Measurements from ENCODE around the gene SH2D7. TPM values are rescaled to one million over a fixed set of nuclear protein-coding genes. Genes with fewer than 3 reads are reported as not detected.

Gene SH2D7
- polyA plus RNA-seq, 1 donor (not counting 4 experiments of a cell fraction or from before 2014, with no cell fraction given), result not detected

DNA sequence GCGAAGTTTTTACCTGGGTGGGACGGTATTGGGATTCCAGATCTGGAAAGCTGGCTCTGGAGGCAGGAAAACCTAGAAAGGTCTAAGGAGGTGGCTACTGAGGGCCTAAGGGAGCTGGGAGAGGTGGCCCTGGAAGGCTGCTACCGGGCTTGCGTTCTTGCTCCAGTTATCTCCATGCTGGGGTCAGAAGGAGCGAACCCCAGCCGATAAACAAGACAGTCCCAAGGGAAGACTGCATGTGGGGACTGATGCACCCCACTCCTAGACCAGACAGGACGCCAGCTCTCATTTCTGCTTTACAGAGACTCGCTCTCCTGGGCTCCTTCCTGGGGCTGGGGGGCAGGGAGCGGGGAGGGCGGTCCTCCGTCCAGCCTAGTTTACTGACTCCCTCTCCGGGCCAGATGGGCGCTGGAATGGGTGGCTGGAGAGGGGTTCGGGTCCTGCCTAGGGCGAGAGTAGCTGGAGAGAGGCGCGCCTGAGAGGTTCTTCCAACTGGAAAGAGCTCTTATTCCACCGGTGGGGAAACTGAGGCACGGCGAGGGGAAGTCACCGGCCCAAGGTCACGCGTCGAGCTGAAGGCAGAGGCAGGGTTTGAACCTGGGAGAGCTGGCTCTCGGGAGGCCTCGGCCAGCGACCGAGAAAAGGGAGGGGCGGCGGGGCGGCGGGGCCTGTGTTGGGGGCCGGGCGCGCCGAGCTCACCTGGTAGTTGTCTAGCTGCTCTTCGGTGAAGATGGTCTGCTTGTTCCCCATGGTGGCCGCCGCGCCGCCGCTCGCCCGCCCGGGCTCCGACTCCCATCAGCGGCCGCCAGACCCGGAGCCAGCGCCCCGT lies 38.3 kb downstream of the SH2D7 start:
- H3K4me3 ChIP-seq (ENCODE audit: control insufficient read depth in 2 of 3, extremely low read depth in 1 of 3, insufficient read depth in 2 of 3, low read depth in 1 of 3, low read length in 3 of 3), result peak overlapping the region; percentile 48 to 75 (median 66)
- no peaks in the 10 kb centered on the region for H3K36me3 ChIP-seq (ENCODE audit: control insufficient read depth in 2 of 2, extremely low read depth in 1 of 2, insufficient read depth in 2 of 2, low read length in 2 of 2)
- H3K9ac ChIP-seq (ENCODE audit: control insufficient read depth, extremely low read depth, insufficient read depth, low read length), result peak overlapping the region; percentile 79
- no peak overlapping the region for H2AFZ ChIP-seq (ENCODE audit: control insufficient read depth, low read length)
- DNase-seq (ENCODE audit: low read depth, low spot score), result no peak
- H3K27me3 ChIP-seq (ENCODE audit: control insufficient read depth, extremely low read depth, insufficient read depth, low read length), result no peaks in the 10 kb centered on the region
- no peaks in the 10 kb centered on the region for H3K79me2 ChIP-seq (ENCODE audit: control insufficient read depth, insufficient read depth, low read length)
- peaks cover 33% of the 10 kb centered on the region for H3K4me1 ChIP-seq (ENCODE audit: control insufficient read depth, extremely low read depth, insufficient read depth, low read length)
- no peak overlapping the region for H3K27ac ChIP-seq (ENCODE audit: control insufficient read depth, insufficient read depth, low read length)
- H4K20me1 ChIP-seq (ENCODE audit: control insufficient read depth, extremely low read depth, insufficient read depth, low read length), result no peaks in the 10 kb centered on the region
- FAIRE-seq, result no peak
- dilution Hi-C loops (cut with MboI; ENCODE audit: extremely low pct_ligation_motif_present, low sequenced_read_pairs), result no loop called here
- no peaks in the 10 kb centered on the region for H3K9me3 ChIP-seq (ENCODE audit: control insufficient read depth, low read depth, low read length)
- peak overlapping the region; percentile 72 for H3K4me2 ChIP-seq (ENCODE audit: control insufficient read depth, extremely low read depth, insufficient read depth, low read depth, low read length)
- no peak for TF ChIP-seq EZH2 (IDR thresholded peaks at IDR 0.05; ENCODE audit: low read length)
- TF ChIP-seq, protein P1, sequence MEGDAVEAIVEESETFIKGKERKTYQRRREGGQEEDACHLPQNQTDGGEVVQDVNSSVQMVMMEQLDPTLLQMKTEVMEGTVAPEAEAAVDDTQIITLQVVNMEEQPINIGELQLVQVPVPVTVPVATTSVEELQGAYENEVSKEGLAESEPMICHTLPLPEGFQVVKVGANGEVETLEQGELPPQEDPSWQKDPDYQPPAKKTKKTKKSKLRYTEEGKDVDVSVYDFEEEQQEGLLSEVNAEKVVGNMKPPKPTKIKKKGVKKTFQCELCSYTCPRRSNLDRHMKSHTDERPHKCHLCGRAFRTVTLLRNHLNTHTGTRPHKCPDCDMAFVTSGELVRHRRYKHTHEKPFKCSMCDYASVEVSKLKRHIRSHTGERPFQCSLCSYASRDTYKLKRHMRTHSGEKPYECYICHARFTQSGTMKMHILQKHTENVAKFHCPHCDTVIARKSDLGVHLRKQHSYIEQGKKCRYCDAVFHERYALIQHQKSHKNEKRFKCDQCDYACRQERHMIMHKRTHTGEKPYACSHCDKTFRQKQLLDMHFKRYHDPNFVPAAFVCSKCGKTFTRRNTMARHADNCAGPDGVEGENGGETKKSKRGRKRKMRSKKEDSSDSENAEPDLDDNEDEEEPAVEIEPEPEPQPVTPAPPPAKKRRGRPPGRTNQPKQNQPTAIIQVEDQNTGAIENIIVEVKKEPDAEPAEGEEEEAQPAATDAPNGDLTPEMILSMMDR (optimal IDR thresholded peaks at IDR 0.05 in 1 of 3, IDR thresholded peaks at IDR 0.05 in 1 of 3, conservative IDR thresholded peaks at IDR 0.05 in 1 of 3; ENCODE audit: extremely low read depth in 1 of 3, insufficient read depth in 2 of 3, low read length in 3 of 3), result no peak
- no peaks in the 10 kb centered on the region for H3K9me1 ChIP-seq (ENCODE audit: control insufficient read depth, extremely low read depth, insufficient read depth, low read length)

- Histone ChIP-seq H3K4me1 (ENCODE audit: control insufficient read depth, extremely low read depth, insufficient read depth, low read length) (peaks cover 33% of the 10 kb centered on the region), H3K36me3 (ENCODE audit: control insufficient read depth in 2 of 2, extremely low read depth in 1 of 2, insufficient read depth in 2 of 2, low read length in 2 of 2) (no peaks in the 10 kb centered on the region), H3K9ac (ENCODE audit: control insufficient read depth, extremely low read depth, insufficient read depth, low read length) (peak within 1 kb of the TSS; percentile 79), H2AFZ (ENCODE audit: control insufficient read depth, low read length) (peak within 1 kb of the TSS; percentile 80), H3K79me2 (ENCODE audit: control insufficient read depth, insufficient read depth, low read length) (no peaks in the 10 kb centered on the region), H3K9me3 (ENCODE audit: control insufficient read depth, low read depth, low read length) (no peaks in the 10 kb centered on the region), H3K4me2 (ENCODE audit: control insufficient read depth, extremely low read depth, insufficient read depth, low read depth, low read length) (peak within 1 kb of the TSS; percentile 72), H3K9me1 (ENCODE audit: control insufficient read depth, extremely low read depth, insufficient read depth, low read length) (no peaks in the 10 kb centered on the region), H3K27ac (ENCODE audit: control insufficient read depth, insufficient read depth, low read length) (peak within 1 kb of the TSS; percentile 58), H3K27me3 (ENCODE audit: control insufficient read depth, extremely low read depth, insufficient read depth, low read length) (no peaks in the 10 kb centered on the region), H4K20me1 (ENCODE audit: control insufficient read depth, extremely low read depth, insufficient read depth, low read length) (no peaks in the 10 kb centered on the region), H3K4me3 (ENCODE audit: control insufficient read depth in 2 of 3, extremely low read depth in 1 of 3, insufficient read depth in 2 of 3, low read depth in 1 of 3, low read length in 3 of 3) (peak within 1 kb of the TSS; percentile 48 to 75 (median 66))
- FAIRE-seq, result no peak
- dilution Hi-C loops (cut with MboI; ENCODE audit: extremely low pct_ligation_motif_present, low sequenced_read_pairs), result no loop called here
- no peak for TF ChIP-seq EZH2 (IDR thresholded peaks at IDR 0.05; ENCODE audit: low read length)
- TF ChIP-seq, protein P1 (optimal IDR thresholded peaks at IDR 0.05 in 1 of 3, IDR thresholded peaks at IDR 0.05 in 1 of 3, conservative IDR thresholded peaks at IDR 0.05 in 1 of 3; ENCODE audit: extremely low read depth in 1 of 3, insufficient read depth in 2 of 3, low read length in 3 of 3), result peak; percentile 31 to 80 (median 61)
- no peak for DNase-seq (ENCODE audit: low read depth, low spot score)
These were observed 39.1 kb downstream of the SH2D7 start, which contains the start of gene CIB2 for GRCh38 chr15:78131295-78132061. Gene CIB2, minus strand, starts transcription at chr15:78131445. Its CDS starts 230 bp downstream, at chr15:78131215.

All from keratinocyte (primary cell).